Liver (tissue), 9 donors: ENCODE data around the gene MAPK7. TPM values are rescaled to one million over a fixed set of nuclear protein-coding genes. Genes with fewer than 3 reads are reported as not detected.

Source experiments
- DNase-seq: peaks from one replicate; pipeline ENCODE4 v3.0.0-alpha.2; 2017; ENCODE audit warnings: low spot score
- H3K27ac ChIP-seq, 2 donors: one replicate each; pipeline ENCODE4 v1.7.0; 2013; ENCODE audit warnings: inconsistent platforms in 2 of 2, low read length in 2 of 2, control low read depth in 1 of 2, low read depth in 1 of 2, mild to moderate bottlenecking in 1 of 2
- H3K27me3 ChIP-seq, 4 donors: one replicate each; pipeline versions ENCODE4 v1.6.1 to v1.7.0; 2013; ENCODE audit warnings: low read length in 3 of 4, inconsistent platforms in 1 of 4, mild to moderate bottlenecking in 1 of 4, moderate library complexity in 1 of 4; ENCODE audit not compliant: control insufficient read depth in 4 of 4, insufficient read depth in 4 of 4
- H3K36me3 ChIP-seq, 4 donors: one replicate each; pipeline versions ENCODE4 v1.6.1 to v1.7.0; 2013; ENCODE audit warnings: low read length in 3 of 4, mild to moderate bottlenecking in 3 of 4, low read depth in 1 of 4, moderate library complexity in 1 of 4; ENCODE audit not compliant: control insufficient read depth in 4 of 4, insufficient read depth in 3 of 4
- H3K4me1 ChIP-seq, 4 donors: one replicate each; pipeline versions ENCODE4 v1.6.1 to v1.7.0; 2013; ENCODE audit warnings: low read length in 3 of 4, mild to moderate bottlenecking in 3 of 4, moderate library complexity in 1 of 4; ENCODE audit not compliant: control insufficient read depth in 4 of 4, insufficient read depth in 4 of 4
- H3K4me3 ChIP-seq, 3 donors: one replicate each; pipeline versions ENCODE4 v1.6.1 to v1.7.0; 2013; ENCODE audit warnings: low read length in 3 of 3, control low read depth in 1 of 3, low read depth in 1 of 3, mild to moderate bottlenecking in 1 of 3
- H3K9ac ChIP-seq, 2 donors: one replicate each; pipeline ENCODE4 v1.7.0; 2013; ENCODE audit warnings: low read length in 2 of 2, mild to moderate bottlenecking in 2 of 2, moderate library complexity in 2 of 2, control low read depth in 1 of 2, low read depth in 1 of 2
- H3K9me3 ChIP-seq, 4 donors: one replicate each; pipeline versions ENCODE4 v1.6.1 to v1.7.0; 2013; ENCODE audit warnings: low read length in 3 of 4; ENCODE audit not compliant: control insufficient read depth in 4 of 4
- ATF3 ChIP-seq: IDR thresholded peaks from 2 replicates; pipeline ENCODE4 v1.6.1; 2016; ENCODE audit warnings: antibody characterized with exemption
- CTCF ChIP-seq: fragments of 150-350 bp; IDR thresholded peaks from 2 replicates; pipeline ENCODE4 v1.5.1; 2017; ENCODE audit warnings: improper control_type of control experiment, low read depth, low read length; ENCODE audit not compliant: missing input control
- EGR1 ChIP-seq, 2 donors: IDR thresholded peaks; 2 replicates each; pipeline ENCODE4 v1.6.1; 2016 to 2018; ENCODE audit warnings: antibody characterized with exemption in 2 of 2, low read depth in 2 of 2
- FOXA1 ChIP-seq: IDR thresholded peaks from 2 replicates; pipeline ENCODE4 v1.6.1; 2016; ENCODE audit warnings: antibody characterized with exemption
- FOXA2 ChIP-seq: IDR thresholded peaks from 2 replicates; pipeline ENCODE4 v1.6.1; 2016; ENCODE audit warnings: antibody characterized with exemption
- GABPA ChIP-seq, 2 donors: IDR thresholded peaks in 1 of 2; conservative IDR thresholded peaks in 1 of 2; 2 replicates each; pipeline ENCODE4 v1.6.1; 2016; ENCODE audit warnings: antibody characterized with exemption in 2 of 2, mild to moderate bottlenecking in 1 of 2, moderate library complexity in 1 of 2
- HNF4A ChIP-seq, 2 donors: conservative IDR thresholded peaks; 2 replicates each; pipeline ENCODE4 v1.6.1; 2016; ENCODE audit warnings: antibody characterized with exemption in 2 of 2, mild to moderate bottlenecking in 2 of 2
- HNF4G ChIP-seq: IDR thresholded peaks from 2 replicates; pipeline ENCODE4 v1.6.1; 2016; ENCODE audit warnings: antibody characterized with exemption
- JUND ChIP-seq, 2 donors: IDR thresholded peaks; 2 replicates each; pipeline ENCODE4 v1.6.1; 2016; ENCODE audit warnings: antibody characterized with exemption in 2 of 2
- MAX ChIP-seq: IDR thresholded peaks from 2 replicates; pipeline ENCODE4 v1.6.1; 2016; ENCODE audit warnings: antibody characterized with exemption
- NR2F2 ChIP-seq: IDR thresholded peaks from 2 replicates; pipeline ENCODE4 v1.6.1; 2016; ENCODE audit warnings: antibody characterized with exemption
- RAD21 ChIP-seq, 2 donors: IDR thresholded peaks; 2 replicates each; pipeline ENCODE4 v1.6.1; 2016; ENCODE audit warnings: antibody characterized with exemption in 2 of 2, mild to moderate bottlenecking in 2 of 2
- REST ChIP-seq: IDR thresholded peaks from 2 replicates; pipeline ENCODE4 v1.6.1; 2016; ENCODE audit warnings: antibody characterized with exemption, mild to moderate bottlenecking
- RXRA ChIP-seq, 2 donors: IDR thresholded peaks; 2 replicates each; pipeline ENCODE4 v1.6.1; 2017 to 2018; ENCODE audit warnings: antibody characterized with exemption in 2 of 2, mild to moderate bottlenecking in 1 of 2
- SP1 ChIP-seq: IDR thresholded peaks from 2 replicates; pipeline ENCODE4 v1.6.1; 2018; ENCODE audit warnings: antibody characterized with exemption, mild to moderate bottlenecking
- TAF1 ChIP-seq: conservative IDR thresholded peaks from 2 replicates; pipeline ENCODE4 v1.6.1; 2016; ENCODE audit warnings: antibody characterized with exemption, mild to moderate bottlenecking
- YY1 ChIP-seq: IDR thresholded peaks from 2 replicates; pipeline ENCODE4 v1.6.1; 2016; ENCODE audit warnings: antibody characterized with exemption, mild to moderate bottlenecking
- ZBTB33 ChIP-seq: IDR thresholded peaks from 2 replicates; pipeline ENCODE4 v1.6.1; 2016; ENCODE audit warnings: antibody characterized with exemption
- WGBS: extraction: QIAGEN DNeasy Blood & Tissue Kit; methylation state at CpG from one replicate; pipeline ENCODE4 v1.1.7; 2013; 5-methylcytosine and 5-hydroxymethylcytosine counted together
- polyA plus RNA-seq, 2 donors: library from polyadenylated mRNA; stranded (reverse) in 1 of 2; unstranded in 1 of 2; fragments of 200-250 nt in 1 of 2; fragments of >200 nt in 1 of 2; fragmentation: Nextera tagmentation in 1 of 2; extraction: Ambion mirVana in 1 of 2; gene quantifications; one replicate each; pipeline versions ENCODE4 v1.2.1 to v1.2.3, GENCODE V29; 2013 to 2015
- total RNA-seq, 2 donors: library from RNA; depleted of rRNA; stranded (reverse); fragments of >200 nt; gene quantifications; one replicate each; pipeline ENCODE4 v1.2.3, GENCODE V29; 2014
- donor health status: healthy.
- donor health status: healthy.
- donor health status: healthy.
- donor health status: healthy.
- donor health status: healthy.

Gene MAPK7
- total and polyA plus RNA-seq, 4 donors, result 3.4 to 8.8 (median 5.2) TPM

GRCh38 chr17:19415311-19415710 is 37.0 kb downstream of the MAPK7 start (continued):
- no peak for TF ChIP-seq REST
- TF ChIP-seq NR2F2, result no peak
- no peak for TF ChIP-seq FOXA1
- no peak for TF ChIP-seq HNF4A (conservative IDR thresholded peaks at IDR 0.05)
- no peak for TF ChIP-seq JUND (IDR thresholded peaks at IDR 0.05)

- no peak for DNase-seq
- H3K4me1 ChIP-seq, result no peaks in the 10 kb centered on the region
- H3K27me3 ChIP-seq, result no peaks in the 10 kb centered on the region
- WGBS, result 94% methylated on average over 18 of the region's 18 CpGs
- no peak for TF ChIP-seq YY1
- TF ChIP-seq HNF4G, result no peak
- no peak for TF ChIP-seq ZBTB33
- no peak for TF ChIP-seq RAD21 (IDR thresholded peaks at IDR 0.05)
- no peak for TF ChIP-seq HNF4A (conservative IDR thresholded peaks at IDR 0.05)
- no peak for TF ChIP-seq NR2F2
- no peak for TF ChIP-seq CTCF
- no peak for TF ChIP-seq RXRA (IDR thresholded peaks at IDR 0.05)
- TF ChIP-seq TAF1, result no peak
- no peak for TF ChIP-seq MAX
- TF ChIP-seq GABPA (IDR thresholded peaks at IDR 0.05 in 1 of 2, conservative IDR thresholded peaks at IDR 0.05 in 1 of 2), result no peak
- no peak for TF ChIP-seq FOXA1
- no peak for TF ChIP-seq SP1
- no peak for TF ChIP-seq REST
- no peak for TF ChIP-seq EGR1 (IDR thresholded peaks at IDR 0.05; ENCODE audit: low read depth in 2 of 2)
- TF ChIP-seq ATF3, result no peak
- no peak for TF ChIP-seq FOXA2
- no peak for TF ChIP-seq JUND (IDR thresholded peaks at IDR 0.05)
- no peak overlapping the region for H3K9ac ChIP-seq
- no peaks in the 10 kb centered on the region for H3K9me3 ChIP-seq
- no peak overlapping the region for H3K27ac ChIP-seq
- no peak overlapping the region for H3K4me3 ChIP-seq
- no peaks in the 10 kb centered on the region for H3K36me3 ChIP-seq
These were observed 37.8 kb downstream of the MAPK7 start for GRCh38 chr17:19415806-19416775.
